Stimulated activated naive CD8-positive, alpha-beta T cell treated with anti-CD3 and anti-CD28 coated beads, Interleukin-15, amount 100 ng/mL, for 72 hours (primary cell): ENCODE data around the gene CCDC146.
A peak's percentile ranks its signal among the peaks of the same experiment; 100 is the strongest.
"Not testable (repeated sequence)": the region's sequence is repeated elsewhere in the genome, so short reads cannot be mapped to it uniquely, and the experiment has no call there.

Experiments used
- ATAC-seq: fragments of 150-1000 bp; cut with Tn5 transposase; 2 replicates; pipeline ENCODE4 v1.10.0; 2021; ENCODE audit warnings: mild to moderate bottlenecking, moderate library complexity
- DNase-seq, 2 donors: peaks; one replicate each; pipeline ENCODE4 v3.0.0; 2021 to 2022
- H3K27ac Mint-ChIP-seq, 2 donors: one replicate each; pipeline ENCODE4 v1.8.0; 2022; ENCODE audit warnings: mild to moderate bottlenecking in 2 of 2, mixed read lengths in 2 of 2, moderate library complexity in 2 of 2
- H3K27me3 Mint-ChIP-seq: one replicate; pipeline ENCODE4 v1.8.0; 2022; ENCODE audit warnings: mixed read lengths
- H3K4me1 Mint-ChIP-seq: one replicate; pipeline ENCODE4 v1.8.0; 2022; ENCODE audit warnings: mild to moderate bottlenecking, mixed read lengths
- H3K4me3 Mint-ChIP-seq, 2 donors: one replicate each; pipeline ENCODE4 v1.8.0; 2022; ENCODE audit warnings: mild to moderate bottlenecking in 2 of 2, mixed read lengths in 2 of 2, moderate library complexity in 1 of 2
- H3K9me3 Mint-ChIP-seq, 2 donors: one replicate each; pipeline ENCODE4 v1.8.0; 2022; ENCODE audit warnings: mixed read lengths in 2 of 2

Gene CCDC146

GRCh38 chr7:77216181-77216845 lies 93.9 kb downstream of the CCDC146 start:
- no peak for ATAC-seq
- Mint-ChIP-seq H3K27me3 (no peaks in the 10 kb centered on the region), H3K9me3 (peaks cover 9 to 15% of the 10 kb centered on the region in 2 donors), H3K27ac (no peak overlapping the region), H3K4me1 (no peaks in the 10 kb centered on the region), H3K4me3 (no peak overlapping the region)
- no peak for DNase-seq

GRCh38 chr7:77217474-77218185 lies 95.2 kb downstream of the CCDC146 start:
- ATAC-seq (no peak), DNase-seq (no peak)
- Mint-ChIP-seq H3K9me3 (peaks cover 9 to 15% of the 10 kb centered on the region in 2 donors), H3K4me3 (no peak overlapping the region), H3K4me1 (peaks cover 13% of the 10 kb centered on the region), H3K27me3 (no peaks in the 10 kb centered on the region), H3K27ac (no peak overlapping the region)

GRCh38 chr7:77219701-77220331 lies 97.4 kb downstream of the CCDC146 start:
- not testable (repeated sequence) for DNase-seq, H3K27me3 Mint-ChIP-seq, ATAC-seq, H3K27ac Mint-ChIP-seq, H3K4me3 Mint-ChIP-seq
- Mint-ChIP-seq H3K9me3 (peaks cover 9 to 15% of the 10 kb centered on the region in 2 donors), H3K4me1 (peaks cover 23% of the 10 kb centered on the region)

DNA sequence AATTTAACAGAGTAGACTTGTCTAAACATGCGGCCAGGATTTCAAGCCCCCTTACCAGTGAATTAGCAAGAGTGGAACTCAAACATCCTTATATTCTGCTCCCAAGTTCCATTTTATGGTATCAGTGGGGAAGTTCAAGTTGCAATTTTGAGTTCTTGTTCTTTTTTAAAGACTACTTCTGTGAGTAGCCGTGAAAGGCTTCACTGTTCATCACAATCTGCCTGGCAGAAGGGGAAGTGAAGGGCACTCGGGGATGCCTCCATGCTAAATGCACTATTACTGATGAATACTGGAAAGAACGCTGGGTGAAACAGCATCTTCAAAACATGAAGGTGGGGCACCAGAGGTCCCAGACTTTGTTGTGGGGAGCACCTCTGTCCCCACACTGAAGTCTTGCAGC lies 99.7 kb downstream of the CCDC146 start:
- Mint-ChIP-seq H3K27ac (no peak overlapping the region), H3K27me3 (no peaks in the 10 kb centered on the region), H3K9me3 (peaks cover 9 to 15% of the 10 kb centered on the region in 2 donors), H3K4me1 (peaks cover 23% of the 10 kb centered on the region), H3K4me3 (no peak overlapping the region)
- no peak for DNase-seq
- no peak for ATAC-seq

DNA sequence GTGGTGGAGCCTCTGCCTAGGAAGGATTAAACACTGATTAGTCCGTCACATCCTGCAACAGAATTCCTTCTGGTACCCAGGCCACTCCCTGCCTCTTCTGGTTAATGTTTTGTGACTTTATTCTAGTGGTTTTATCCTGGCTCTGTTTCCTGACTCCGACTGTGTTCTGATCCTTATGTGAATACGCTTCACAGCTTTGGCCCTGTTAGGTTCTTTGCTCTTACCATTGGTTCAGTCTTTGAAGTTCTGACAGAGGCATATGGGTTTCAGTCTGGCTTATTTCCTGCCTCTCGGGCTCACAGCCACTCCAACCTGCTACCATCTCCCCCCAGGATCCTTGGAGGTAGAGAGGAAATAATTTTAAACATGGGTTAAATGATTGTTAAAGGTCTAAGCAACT lies 100.4 kb downstream of the CCDC146 start:
- Mint-ChIP-seq H3K27ac (peak overlapping the region in 1 of 2 donors; percentile 95), H3K9me3 (peaks cover 9 to 15% of the 10 kb centered on the region in 2 donors), H3K27me3 (no peaks in the 10 kb centered on the region), H3K4me1 (peaks cover 23% of the 10 kb centered on the region), H3K4me3 (no peak overlapping the region)
- no peak for DNase-seq
- ATAC-seq, result no peak

DNA sequence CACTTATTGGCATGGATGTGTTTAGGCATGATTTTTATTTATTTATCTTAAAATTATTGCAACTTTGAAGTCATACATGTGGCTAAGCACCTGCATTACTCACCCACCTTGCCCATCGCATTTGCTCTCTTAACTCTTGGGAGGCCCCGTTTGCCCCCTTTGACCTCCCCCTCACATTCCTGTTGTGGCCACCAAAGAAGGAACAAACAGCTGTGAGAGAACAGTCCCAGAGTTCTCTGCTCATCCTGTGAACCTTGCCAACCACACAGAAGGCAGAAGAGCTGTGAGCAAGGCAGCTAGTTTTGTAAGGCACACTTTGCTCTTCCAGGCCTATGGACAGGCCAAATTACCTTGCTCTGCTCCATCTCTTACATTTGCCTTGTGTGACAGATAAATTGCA lies 100.8 kb downstream of the CCDC146 start:
- peak overlapping the region in 1 of 2 donors; percentile 95 for H3K27ac Mint-ChIP-seq
- ATAC-seq (no peak), DNase-seq (no peak)
- no peak overlapping the region for H3K4me3 Mint-ChIP-seq
- H3K4me1 Mint-ChIP-seq, result peaks cover 23% of the 10 kb centered on the region
- peaks cover 9 to 15% of the 10 kb centered on the region in 2 donors for H3K9me3 Mint-ChIP-seq
- no peaks in the 10 kb centered on the region for H3K27me3 Mint-ChIP-seq

DNA sequence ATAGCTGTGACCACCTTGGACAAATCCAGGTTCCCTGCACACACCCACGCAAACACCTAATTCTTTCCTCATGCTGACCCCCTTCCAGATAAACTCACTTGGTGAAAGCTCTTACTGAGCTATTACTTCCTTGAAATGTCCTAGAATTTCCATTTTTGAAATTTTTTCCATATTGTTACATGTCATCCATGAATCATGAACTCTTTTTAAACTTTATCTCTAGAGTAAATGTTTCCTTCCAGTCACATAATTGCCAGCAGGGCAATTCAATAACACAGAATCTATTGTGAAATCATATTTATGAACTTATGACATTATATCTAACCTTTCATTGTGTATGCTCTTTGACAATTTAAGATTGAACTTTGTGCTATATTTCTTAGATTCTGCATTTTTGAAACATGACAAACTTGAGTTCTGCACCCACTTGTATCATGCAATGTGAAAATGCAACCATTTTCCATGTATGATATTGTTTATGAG lies 104.0 kb downstream of the CCDC146 start:
- ATAC-seq, result no peak
- Mint-ChIP-seq H3K4me3 (no peak overlapping the region), H3K27ac (peak overlapping the region in 1 of 2 donors; percentile 57), H3K4me1 (peaks cover 22% of the 10 kb centered on the region), H3K9me3 (peaks cover 11 to 14% of the 10 kb centered on the region in 2 donors), H3K27me3 (no peaks in the 10 kb centered on the region)
- no peak for DNase-seq

- H3K27ac Mint-ChIP-seq, H3K4me1 Mint-ChIP-seq, ATAC-seq, H3K27me3 Mint-ChIP-seq, H3K4me3 Mint-ChIP-seq, DNase-seq: not testable (repeated sequence)
- peaks cover 14 to 18% of the 10 kb centered on the region in 2 donors for H3K9me3 Mint-ChIP-seq
Measured at GRCh38 chr7:77228795-77229194, 106.4 kb downstream of the CCDC146 start.

DNA sequence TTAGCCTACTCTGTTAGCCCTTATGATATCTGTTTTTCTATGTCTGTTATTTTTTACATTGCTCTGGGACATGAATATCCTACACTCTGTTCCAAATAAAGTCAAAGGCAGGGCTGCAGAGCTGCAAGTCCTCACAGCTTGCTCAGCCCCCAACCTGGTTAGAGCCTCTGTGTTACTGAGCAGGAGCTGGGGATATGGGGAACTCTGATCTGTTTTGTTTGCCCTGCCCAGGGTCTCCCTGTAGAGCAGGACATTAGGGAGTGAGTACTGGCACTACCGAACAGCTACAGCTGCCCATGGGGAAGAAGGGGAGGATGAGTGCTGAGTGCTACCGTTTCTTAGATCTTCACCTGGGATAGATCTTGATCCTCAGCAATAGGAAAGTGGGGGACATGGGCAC lies 110.1 kb downstream of the CCDC146 start:
- Mint-ChIP-seq H3K27me3 (no peaks in the 10 kb centered on the region), H3K27ac (no peak overlapping the region), H3K4me1 (no peaks in the 10 kb centered on the region), H3K9me3 (peaks cover 14 to 18% of the 10 kb centered on the region in 2 donors), H3K4me3 (no peak overlapping the region)
- DNase-seq, result no peak
- no peak for ATAC-seq

DNA sequence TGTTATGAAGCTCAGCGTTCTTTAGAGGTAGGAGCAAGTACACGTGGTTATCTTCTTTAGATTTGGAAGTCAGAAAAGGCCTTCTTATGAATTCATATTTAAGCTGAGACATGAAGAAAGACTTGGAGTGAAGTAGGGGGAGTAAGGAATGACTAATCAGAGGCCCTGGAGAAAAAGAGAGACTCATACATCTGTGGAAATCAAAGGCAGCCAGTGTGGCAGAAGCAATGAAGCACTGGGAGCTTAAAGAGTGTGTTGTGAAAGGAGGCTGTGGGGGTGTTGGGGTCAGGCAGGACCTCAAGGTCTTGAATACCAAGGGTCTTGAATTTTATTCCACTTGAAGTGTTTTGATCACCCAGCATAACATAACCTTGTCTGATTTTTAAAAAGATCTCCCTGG lies 112.9 kb downstream of the CCDC146 start:
- Mint-ChIP-seq H3K27me3 (no peaks in the 10 kb centered on the region), H3K9me3 (peaks cover 14 to 16% of the 10 kb centered on the region in 2 donors), H3K4me3 (no peak overlapping the region), H3K4me1 (peaks cover 13% of the 10 kb centered on the region), H3K27ac (no peak overlapping the region)
- ATAC-seq (no peak), DNase-seq (no peak)

- Mint-ChIP-seq H3K4me1 (peaks cover 18% of the 10 kb centered on the region), H3K27ac (no peak overlapping the region), H3K27me3 (no peaks in the 10 kb centered on the region), H3K9me3 (peaks cover 0 to 6% of the 10 kb centered on the region in 2 donors), H3K4me3 (no peak overlapping the region)
- DNase-seq (no peak), ATAC-seq (no peak)
Measured at GRCh38 chr7:77238703-77239136, 116.3 kb downstream of the CCDC146 start.

- Mint-ChIP-seq H3K9me3 (peaks cover 0 to 6% of the 10 kb centered on the region in 2 donors), H3K4me3 (no peak overlapping the region), H3K27me3 (no peaks in the 10 kb centered on the region), H3K27ac (peak overlapping the region in 1 of 2 donors; percentile 79), H3K4me1 (peaks cover 18% of the 10 kb centered on the region)
- DNase-seq (no peak), ATAC-seq (peak; percentile 46)
Measured at GRCh38 chr7:77239471-77239870, 117.1 kb downstream of the CCDC146 start.

GRCh38 chr7:77242068-77242467 lies 119.7 kb downstream of the CCDC146 start:
- DNase-seq (no peak), ATAC-seq (no peak)
- Mint-ChIP-seq H3K4me1 (peaks cover 30% of the 10 kb centered on the region), H3K27me3 (no peaks in the 10 kb centered on the region), H3K27ac (no peak overlapping the region), H3K9me3 (peaks cover 0 to 6% of the 10 kb centered on the region in 2 donors), H3K4me3 (no peak overlapping the region)

DNA sequence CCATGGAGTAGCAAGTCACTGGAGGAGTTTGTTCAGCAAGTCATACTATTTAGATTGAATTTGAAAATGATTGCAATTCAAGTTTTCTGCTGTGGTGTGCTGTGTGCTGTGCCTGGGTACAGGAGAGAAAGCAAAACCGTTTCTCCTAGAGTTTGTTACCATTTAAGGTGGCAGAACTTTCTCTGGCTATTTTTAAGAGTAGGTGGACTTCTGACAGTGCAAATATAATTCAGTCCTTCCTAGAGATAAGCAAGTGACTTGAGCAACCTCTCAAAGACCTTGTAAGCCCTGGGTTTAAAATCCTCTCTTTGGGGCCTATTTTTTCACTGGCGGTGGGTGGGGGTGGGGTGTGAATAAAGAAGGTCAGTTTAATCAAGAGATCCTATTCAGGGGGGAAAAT lies 120.1 kb downstream of the CCDC146 start:
- Mint-ChIP-seq H3K27me3 (no peaks in the 10 kb centered on the region), H3K9me3 (peaks cover 0 to 6% of the 10 kb centered on the region in 2 donors)
- ATAC-seq, result no peak

DNA sequence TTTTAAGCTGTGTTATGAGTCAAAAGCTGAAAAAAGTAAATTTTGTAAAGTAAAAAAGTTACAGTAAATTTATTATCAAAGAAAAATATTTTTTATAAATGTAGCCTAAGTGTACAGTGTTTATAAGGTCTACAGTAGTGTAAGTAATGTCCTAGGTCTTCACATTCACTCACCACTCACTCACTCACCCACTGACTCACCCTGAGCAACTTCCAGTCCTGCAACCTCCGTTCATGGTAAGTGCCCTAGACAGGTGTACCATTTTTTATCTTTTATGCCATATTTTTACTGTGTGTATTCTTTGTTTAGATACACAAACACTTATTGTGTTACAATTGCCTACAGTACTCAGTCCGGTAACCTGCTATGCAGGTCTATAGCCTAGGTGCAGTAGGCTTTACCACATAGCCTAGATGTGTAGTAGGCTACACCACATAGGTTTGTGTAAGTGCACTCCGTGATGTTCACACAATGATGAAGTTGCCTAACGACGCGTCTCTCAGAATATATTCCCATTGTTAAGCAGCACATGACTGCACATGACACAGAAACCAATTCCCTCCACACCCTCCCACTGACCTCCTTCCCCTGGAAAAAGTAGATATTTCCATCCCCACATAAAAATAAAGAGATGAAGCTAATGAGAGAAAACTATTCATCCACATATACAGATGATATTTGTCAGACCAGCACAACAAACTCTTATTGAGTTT lies 122.0 kb downstream of the CCDC146 start:
- no peak for ATAC-seq
- Mint-ChIP-seq H3K4me3 (no peak overlapping the region), H3K27me3 (no peaks in the 10 kb centered on the region), H3K27ac (no peak overlapping the region), H3K4me1 (peaks cover 22% of the 10 kb centered on the region), H3K9me3 (no peaks in the 10 kb centered on the region)
- DNase-seq, result no peak

More for the DNA sequence above, 120.1 kb downstream of the CCDC146 start:
- DNase-seq, result no peak
- H3K4me1 Mint-ChIP-seq, result peaks cover 30% of the 10 kb centered on the region
- no peak overlapping the region for H3K4me3 Mint-ChIP-seq
- no peak overlapping the region for H3K27ac Mint-ChIP-seq
